Middle frontal gyrus (tissue), 1 donor: ENCODE data around the gene BEST3.
"Not testable (repeated sequence)": the region's sequence is repeated elsewhere in the genome, so short reads cannot be mapped to it uniquely, and the experiment has no call there.

Source experiments
- DNase-seq: peaks from one replicate; pipeline ENCODE4 v3.0.0-alpha.2; 2015; ENCODE audit warnings: low spot score; ENCODE audit errors: extremely low spot score

The BEST3 gene

DNA sequence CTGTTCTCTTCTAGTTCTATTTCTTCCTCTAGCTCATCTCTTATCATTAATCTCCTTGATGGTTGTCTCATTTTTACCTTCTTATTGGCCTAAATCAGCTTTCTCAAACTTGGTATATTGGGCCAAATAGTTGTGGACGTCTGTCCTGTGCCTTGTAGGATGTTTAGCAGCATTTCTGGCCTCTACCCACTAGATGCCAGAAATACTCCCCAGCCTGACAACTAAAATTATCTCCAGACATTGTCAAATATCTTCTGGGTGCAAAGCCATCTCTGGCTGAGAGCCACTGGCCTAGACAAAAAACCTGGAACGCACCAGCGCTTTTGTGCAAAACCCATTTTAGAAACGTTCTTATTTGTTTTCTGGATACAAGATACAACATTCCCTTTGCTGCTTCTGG, 49.6 kb downstream of the BEST3 start:
- no peak for DNase-seq

DNA sequence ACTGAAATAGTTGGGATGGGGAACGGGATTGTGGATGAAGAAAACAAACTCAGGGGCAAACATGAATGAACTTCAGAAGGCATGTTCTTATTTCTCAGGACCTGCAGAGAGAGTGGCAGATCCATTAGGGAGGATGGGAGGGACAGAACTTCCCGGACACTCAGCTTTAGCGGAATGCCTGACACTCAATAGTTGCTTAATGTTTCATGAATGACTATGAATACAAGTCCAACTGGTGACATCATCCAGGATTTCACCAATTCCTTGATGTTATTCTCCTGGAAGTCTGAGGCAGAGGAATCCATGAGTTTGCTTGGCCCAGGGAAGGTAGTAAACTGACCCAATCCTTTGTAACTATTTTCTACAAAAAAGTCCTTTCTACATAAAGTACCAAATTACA, 50.6 kb downstream of the BEST3 start:
- no peak for DNase-seq

DNA sequence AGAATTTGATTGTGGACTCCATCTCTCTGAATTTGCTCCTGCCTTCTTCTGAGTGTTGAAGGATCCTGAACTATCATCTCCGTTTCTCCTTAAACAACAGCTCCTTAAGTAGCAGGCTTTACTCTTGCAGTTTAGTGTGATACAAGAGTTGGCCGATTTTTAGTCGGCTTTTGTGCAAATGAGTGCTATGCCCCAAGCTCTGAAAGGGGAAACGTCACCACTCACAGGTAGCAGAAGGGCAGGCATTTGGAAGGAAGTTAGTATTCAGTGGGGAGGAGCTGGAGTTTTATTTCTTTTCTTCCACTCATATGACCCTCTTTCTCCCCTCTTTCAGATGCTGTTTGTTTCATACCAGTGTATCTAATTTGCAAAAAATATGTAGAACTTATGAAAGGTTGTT, 51.9 kb downstream of the BEST3 start:
- no peak for DNase-seq

DNA sequence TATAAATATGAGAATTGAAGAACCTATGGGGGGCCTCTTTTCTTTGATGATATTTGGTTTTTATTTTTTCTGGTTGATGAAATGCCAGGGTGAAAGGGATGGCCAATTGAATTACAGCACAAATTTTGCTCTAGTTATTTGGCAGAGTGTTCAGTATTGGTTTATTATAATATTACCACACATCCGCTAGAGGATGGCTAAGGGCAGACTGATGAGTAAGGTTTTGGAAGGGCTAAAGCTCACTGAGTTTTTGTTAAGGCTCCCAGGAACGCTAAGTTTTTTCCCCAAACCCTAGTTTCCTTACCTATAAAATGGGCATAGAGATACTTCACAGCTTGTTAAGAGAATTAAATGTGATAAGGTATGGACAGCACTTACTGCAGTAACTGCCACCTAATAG, 54.1 kb downstream of the BEST3 start:
- no peak for DNase-seq

- no peak for DNase-seq
Observed at GRCh38 chr12:69644511-69644910, 54.6 kb downstream of the BEST3 start.

DNA sequence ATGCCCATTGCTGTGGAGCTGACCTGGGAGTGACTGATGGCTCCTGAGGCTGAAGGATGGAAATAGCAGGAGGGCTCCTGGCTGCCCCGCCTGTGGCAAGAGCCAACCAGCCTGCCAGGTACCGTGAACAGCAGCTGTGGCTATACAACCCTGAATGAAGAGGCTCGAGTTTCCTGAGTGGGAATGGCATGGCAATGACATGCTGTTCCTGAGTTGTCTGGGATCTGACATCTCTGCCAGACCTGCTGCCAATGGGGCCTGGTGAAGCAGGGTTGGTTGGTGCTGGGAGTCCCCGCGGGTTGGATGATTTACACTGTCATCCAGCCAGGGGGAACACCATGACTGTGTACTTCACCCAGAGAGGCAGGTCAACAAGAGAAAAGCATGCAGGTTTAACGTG, 56.6 kb downstream of the BEST3 start:
- DNase-seq: no peak

DNA sequence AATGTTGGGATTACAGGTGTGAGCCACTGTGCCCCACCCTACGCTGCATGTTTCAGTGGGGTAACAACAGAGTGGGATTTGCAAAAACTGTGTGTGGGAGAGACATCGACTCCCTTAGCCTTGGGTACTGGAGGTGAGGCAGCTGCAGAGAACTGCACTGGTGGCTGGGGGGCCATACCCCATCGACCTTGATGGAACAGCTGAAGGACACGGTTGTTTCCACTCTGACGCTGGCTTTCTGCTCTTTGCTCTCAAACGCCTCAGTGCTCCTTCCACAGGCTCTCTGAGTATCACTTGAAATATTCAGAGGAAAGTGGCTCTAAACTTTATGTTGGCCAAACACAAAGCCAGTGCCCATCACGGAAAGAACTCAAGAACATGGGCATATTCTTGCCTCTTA, 57.6 kb downstream of the BEST3 start:
- DNase-seq: no peak

GRCh38 chr12:69639400-69640016, 59.6 kb downstream of the BEST3 start:
- peak; percentile 13 for DNase-seq

DNA sequence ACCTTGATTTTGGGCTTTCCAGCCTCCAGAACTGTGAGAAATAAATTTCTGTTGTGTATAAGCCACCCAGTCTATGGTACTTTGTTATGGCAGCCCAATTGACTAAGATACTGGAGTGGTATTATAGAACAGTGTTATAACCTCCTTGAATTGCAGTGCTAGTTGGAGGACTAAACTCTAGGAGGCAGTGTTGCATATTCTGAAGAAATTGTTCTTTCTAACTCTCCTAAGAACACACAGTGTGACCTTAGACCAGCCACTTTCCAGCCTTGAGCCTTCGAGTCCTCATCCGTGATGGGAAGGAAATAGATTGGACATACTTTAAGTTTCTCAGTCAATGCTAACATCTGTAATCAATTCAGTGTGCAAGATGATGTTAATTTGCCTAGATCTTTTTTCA, 66.0 kb downstream of the BEST3 start:
- DNase-seq: no peak

DNA sequence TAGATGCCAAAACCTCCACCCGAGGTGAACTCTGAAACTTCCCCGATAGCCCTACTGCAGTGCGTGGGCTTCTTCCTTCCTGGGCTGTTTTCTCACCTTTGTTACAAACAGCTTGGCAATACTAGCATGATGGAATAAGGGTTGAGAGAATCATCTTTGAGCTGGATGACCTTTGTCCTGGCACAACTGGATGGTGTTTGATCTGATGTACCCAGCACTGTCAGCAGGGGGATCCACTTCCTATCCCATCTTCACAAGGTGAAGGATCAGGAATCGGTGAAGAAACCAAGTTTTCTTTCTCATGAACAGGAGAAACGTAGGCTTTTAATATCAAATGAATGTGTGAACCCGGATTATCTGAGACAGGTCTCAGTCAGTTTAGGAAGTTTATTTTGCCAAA, 68.9 kb downstream of the BEST3 start:
- no peak for DNase-seq

DNA sequence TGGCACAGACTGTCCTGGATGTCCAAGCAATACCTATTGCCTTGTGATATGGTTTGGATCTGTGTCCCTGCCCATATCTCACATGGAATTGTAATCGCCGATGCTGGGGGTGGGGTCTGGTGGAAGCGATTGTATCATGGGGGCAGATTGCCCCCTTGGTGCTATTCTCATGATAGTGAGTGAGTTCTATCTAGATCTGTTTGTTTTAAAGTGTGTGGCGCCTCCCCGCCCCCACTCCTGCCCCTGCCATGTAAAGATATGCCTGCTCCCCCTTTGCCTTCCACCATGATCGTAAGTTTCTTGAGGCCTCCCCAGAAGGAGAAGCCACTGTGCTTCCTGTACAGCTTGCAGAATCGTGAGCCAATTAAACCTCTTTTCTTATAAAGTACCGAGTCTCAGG, 71.6 kb downstream of the BEST3 start:
- no peak for DNase-seq

- DNase-seq: no peak
Observed at GRCh38 chr12:69623970-69624369, 75.1 kb downstream of the BEST3 start.

DNA sequence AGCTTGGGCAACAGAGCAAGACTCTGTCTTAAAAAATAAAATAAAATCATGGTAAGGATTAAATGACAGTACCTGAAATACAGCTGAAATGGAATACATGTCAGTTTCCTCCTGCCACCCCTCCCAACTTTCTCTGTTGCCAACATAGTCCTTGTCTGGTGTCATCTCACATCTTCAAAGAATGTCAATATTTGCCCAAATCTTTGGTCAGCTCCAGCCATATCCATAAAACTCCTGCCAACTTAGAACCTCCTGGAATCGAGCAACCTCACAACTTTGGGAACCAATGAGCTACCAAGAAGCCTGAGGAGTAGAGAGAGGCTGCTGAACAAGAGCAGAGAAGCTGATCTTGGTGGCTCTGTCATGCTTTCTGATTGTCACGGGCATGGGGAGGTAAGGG, 77.6 kb downstream of the BEST3 start:
- DNase-seq: no peak

GRCh38 chr12:69620921-69621320, 78.2 kb downstream of the BEST3 start:
- no peak for DNase-seq

DNA sequence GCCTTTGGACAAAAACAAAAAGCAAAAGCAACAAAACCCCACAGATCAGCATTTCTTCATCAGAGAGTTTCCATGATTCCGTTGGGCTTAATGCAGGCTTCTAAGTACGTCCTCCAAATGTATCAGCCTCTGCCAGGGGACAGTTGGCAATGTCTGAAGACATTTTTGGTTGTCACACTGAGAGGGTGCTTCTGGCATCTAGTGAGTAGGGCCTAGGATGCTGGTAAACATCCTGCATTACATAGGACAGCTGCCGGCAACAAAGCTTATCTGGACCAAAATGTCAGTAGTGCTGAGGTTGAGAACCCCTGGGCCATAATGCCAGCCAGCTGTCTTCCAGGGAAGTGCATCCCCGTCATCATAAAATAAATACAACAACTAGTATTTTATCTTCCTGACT, 79.0 kb downstream of the BEST3 start:
- no peak for DNase-seq

DNA sequence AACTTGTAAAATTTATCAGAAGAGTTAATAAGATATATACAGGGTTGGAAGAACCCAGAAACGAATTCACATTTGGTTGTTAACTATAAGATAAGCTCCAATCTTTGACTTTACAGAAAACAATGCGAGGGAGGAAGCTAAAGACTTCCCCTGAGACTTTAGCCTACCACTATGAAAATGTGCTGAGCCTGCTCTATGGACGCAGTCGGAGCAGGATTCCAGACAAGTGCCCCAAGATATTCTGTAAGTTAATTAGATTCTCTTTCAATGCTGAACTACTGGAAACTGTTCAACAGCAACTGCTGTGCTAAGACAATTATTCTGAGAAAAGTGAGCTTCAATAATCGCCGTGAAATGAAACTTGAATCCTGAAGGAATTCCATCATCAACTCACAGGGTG, 80.1 kb downstream of the BEST3 start:
- DNase-seq: no peak

GRCh38 chr12:69616025-69616424, 83.1 kb downstream of the BEST3 start:
- DNase-seq: no peak

DNA sequence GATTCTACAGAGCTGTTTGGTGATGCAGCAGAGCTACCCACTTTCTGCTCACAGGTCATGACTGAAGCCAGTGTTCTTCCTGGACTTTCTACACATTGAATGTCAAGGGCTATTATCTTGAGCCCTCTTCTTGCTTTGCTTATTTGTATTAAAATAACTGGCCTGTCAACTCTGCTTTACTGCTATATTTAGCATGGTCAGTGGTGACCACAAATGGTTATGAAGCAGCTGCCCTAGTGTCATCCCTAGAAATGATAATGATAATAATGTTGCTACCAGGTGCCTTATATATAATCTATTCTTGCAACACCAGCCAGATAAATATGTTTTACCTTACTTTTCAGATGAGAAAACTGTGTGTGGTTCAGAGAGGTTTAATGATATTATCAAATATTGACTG, 85.8 kb downstream of the BEST3 start:
- no peak for DNase-seq

- no peak for DNase-seq
Observed at GRCh38 chr12:69610729-69611128, 88.4 kb downstream of the BEST3 start, which contains the start of gene LRRC10. Gene LRRC10 (minus strand): TSS chr12:69610907. CDS start chr12:69610838, 69 bp downstream.

GRCh38 chr12:69610126-69610525, 89.0 kb downstream of the BEST3 start:
- no peak for DNase-seq

GRCh38 chr12:69608114-69608513, 91.0 kb downstream of the BEST3 start:
- DNase-seq: no peak

DNA sequence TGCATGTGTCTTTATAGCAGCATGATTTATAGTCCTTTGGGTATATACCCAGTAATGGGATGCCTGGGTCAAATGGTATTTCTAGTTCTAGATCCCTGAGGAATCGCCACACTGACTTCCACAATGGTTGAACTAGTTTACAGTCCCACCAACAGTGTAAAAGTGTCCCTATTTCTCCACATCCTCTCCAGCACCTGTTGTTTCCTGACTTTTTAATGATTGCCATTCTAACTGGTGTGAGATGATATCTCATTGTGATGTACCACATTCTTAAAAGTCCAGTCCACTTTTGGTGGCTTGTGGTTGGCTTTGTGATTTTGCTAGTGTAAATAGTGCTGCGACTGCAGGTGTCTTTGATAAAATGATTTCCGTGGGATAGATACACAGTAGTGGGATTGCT, 94.8 kb downstream of the BEST3 start:
- not testable (repeated sequence) for DNase-seq
